WTC11 (cell line): ENCODE data around the gene RPRM. TPM values are rescaled to one million over a fixed set of nuclear protein-coding genes. Genes with fewer than 3 reads are reported as not detected.
A peak's percentile ranks its signal among the peaks of the same experiment; 100 is the strongest.

Experiments
- ATAC-seq: fragments of 200-7000 bp; cut with Tn5 transposase; 2 replicates; pipeline ENCODE4 v1.10.0; 2021; ENCODE audit warnings: mild to moderate bottlenecking, moderate library complexity
- CTCF ChIA-PET: fragments of 300-600 bp; sonication (Branson Sonifier 250); formaldehyde crosslinking; loops from one replicate; lab custom pipeline; 2021; ENCODE audit warnings: antibody characterized with exemption; lab: Charles Lee
- POLR2A ChIA-PET: fragments of 350-600 bp; sonication (Branson Sonifier 250); formaldehyde crosslinking; loops from one replicate; lab custom pipeline; 2021; ENCODE audit warnings: antibody characterized with exemption; lab: Charles Lee
- DNase-seq: peaks from one replicate; pipeline ENCODE4 v3.0.0; 2021; ENCODE audit warnings: low spot score
- H3K27ac Mint-ChIP-seq: 2 replicates; pipeline ENCODE4 v1.8.0; 2021; ENCODE audit warnings: mixed read lengths
- H3K27me3 Mint-ChIP-seq: 2 replicates; pipeline ENCODE4 v1.8.0; 2021; ENCODE audit warnings: low read depth, mild to moderate bottlenecking, moderate library complexity, mixed read lengths
- H3K36me3 Mint-ChIP-seq: 2 replicates; pipeline ENCODE4 v1.8.0; 2021; ENCODE audit warnings: mixed read lengths
- H3K4me1 Mint-ChIP-seq: 2 replicates; pipeline ENCODE4 v1.8.0; 2022; ENCODE audit warnings: mixed read lengths
- H3K4me3 Mint-ChIP-seq: 2 replicates; pipeline ENCODE4 v1.8.0; 2021; ENCODE audit warnings: mild to moderate bottlenecking, moderate library complexity, mixed read lengths
- H3K9me3 Mint-ChIP-seq: 2 replicates; pipeline ENCODE4 v1.8.0; 2021; ENCODE audit warnings: mixed read lengths
- EMX1 ChIP-seq: fragments of 250-450 bp; sonication (Bioruptor Pico); IDR thresholded peaks from 2 replicates; pipeline ENCODE4 v1.8.0; 2021; ENCODE audit warnings: mild to moderate bottlenecking
- FOXJ3 ChIP-seq: sonication (generic); formaldehyde crosslinking; IDR thresholded peaks from 2 replicates; pipeline ENCODE4 v1.9.0; 2021; ENCODE audit warnings: missing genetic modification reagents, mild to moderate bottlenecking, borderline replicate concordance
- FOXK1 ChIP-seq: sonication (generic); formaldehyde crosslinking; IDR thresholded peaks from 2 replicates; pipeline ENCODE4 v1.8.0; 2022; ENCODE audit warnings: mild to moderate bottlenecking, moderate library complexity, missing genetic modification reagents
- GRHL2 ChIP-seq: fragments of 250-450 bp; sonication (Bioruptor Pico); IDR thresholded peaks from 2 replicates; pipeline ENCODE4 v1.8.0; 2022; ENCODE audit warnings: mild to moderate bottlenecking, moderate library complexity; ENCODE audit not compliant: insufficient replicate concordance, severe bottlenecking
- HMGA2 ChIP-seq: fragments of 250-450 bp; sonication (Bioruptor Pico); IDR thresholded peaks from 2 replicates; pipeline ENCODE4 v1.4.0; 2021; ENCODE audit warnings: mild to moderate bottlenecking, moderate library complexity
- MXD4 ChIP-seq: fragments of 250-450 bp; sonication (Bioruptor Pico); IDR thresholded peaks from 2 replicates; pipeline ENCODE4 v1.8.0; 2021; ENCODE audit warnings: mild to moderate bottlenecking, moderate library complexity, borderline replicate concordance
- NFE2L1 ChIP-seq: sonication (generic); formaldehyde crosslinking; IDR thresholded peaks from 2 replicates; pipeline ENCODE4 v1.8.1; 2023; ENCODE audit warnings: missing genetic modification reagents
- PRRX2 ChIP-seq: fragments of 250-450 bp; sonication (Bioruptor Pico); IDR thresholded peaks from 2 replicates; pipeline ENCODE4 v1.8.0; 2021; ENCODE audit warnings: mild to moderate bottlenecking
- RELA ChIP-seq: sonication (generic); formaldehyde crosslinking; IDR thresholded peaks from 2 replicates; pipeline ENCODE4 v1.8.1; 2022; ENCODE audit warnings: missing genetic modification reagents, mild to moderate bottlenecking, borderline replicate concordance
- SOX15 ChIP-seq: fragments of 250-450 bp; sonication (Bioruptor Pico); IDR thresholded peaks from 2 replicates; pipeline ENCODE4 v1.9.0; 2021; ENCODE audit warnings: mild to moderate bottlenecking
- SP1 ChIP-seq: sonication (generic); formaldehyde crosslinking; conservative IDR thresholded peaks from 2 replicates; pipeline ENCODE4 v1.8.1; 2022; ENCODE audit warnings: missing genetic modification reagents
- TEAD1 ChIP-seq: sonication (generic); formaldehyde crosslinking; IDR thresholded peaks from 2 replicates; pipeline ENCODE4 v1.8.0; 2022; ENCODE audit warnings: mild to moderate bottlenecking, missing genetic modification reagents
- TP53 ChIP-seq: sonication (generic); formaldehyde crosslinking; IDR thresholded peaks from 2 replicates; pipeline ENCODE4 v1.8.1; 2023; ENCODE audit warnings: mild to moderate bottlenecking, missing genetic modification reagents
- ZNF423 ChIP-seq: fragments of 250-450 bp; sonication (Bioruptor Pico); IDR thresholded peaks from 2 replicates; pipeline ENCODE4 v2.1.2; 2022; ENCODE audit warnings: mild to moderate bottlenecking, moderate library complexity
- total RNA-seq: library from RNA; stranded (reverse); gene quantifications from 3 replicates; pipeline ENCODE4 v1.2.3, GENCODE V29; 2021
- TF ChIP-seq, protein P1 (sequence below): sonication (generic); formaldehyde crosslinking; IDR thresholded peaks from 2 replicates; pipeline ENCODE4 v1.8.1; 2023; ENCODE audit warnings: mild to moderate bottlenecking, missing genetic modification reagents, moderate library complexity
- TF ChIP-seq, protein P2 (sequence below): fragments of 250-450 bp; sonication (Bioruptor Pico); IDR thresholded peaks from 2 replicates; pipeline ENCODE4 v2.1.2; 2022; ENCODE audit warnings: mild to moderate bottlenecking, moderate library complexity
- TF ChIP-seq, protein P3 (sequence below): fragments of 200-600 bp; IDR thresholded peaks from 2 replicates; pipeline ENCODE4 v1.8.0; 2022; ENCODE audit warnings: antibody characterized with exemption
- TF ChIP-seq, protein P4 (sequence below): sonication (generic); formaldehyde crosslinking; IDR thresholded peaks from 2 replicates; pipeline ENCODE4 v1.8.0; 2022; ENCODE audit warnings: missing genetic modification reagents
- TF ChIP-seq, protein P5 (sequence below): sonication (generic); formaldehyde crosslinking; IDR thresholded peaks from 2 replicates; pipeline ENCODE4 v1.8.1; 2022; ENCODE audit warnings: mild to moderate bottlenecking, missing genetic modification reagents, moderate library complexity, borderline replicate concordance
- TF ChIP-seq, protein P6 (sequence below): sonication (generic); formaldehyde crosslinking; IDR thresholded peaks from 2 replicates; pipeline ENCODE4 v1.8.1; 2023; ENCODE audit warnings: mild to moderate bottlenecking, missing genetic modification reagents
- TF ChIP-seq, protein P7 (sequence below): sonication (generic); formaldehyde crosslinking; IDR thresholded peaks from 2 replicates; pipeline ENCODE4 v1.8.0; 2022; ENCODE audit warnings: mild to moderate bottlenecking, missing genetic modification reagents
- TF ChIP-seq, protein P8 (sequence below): sonication (generic); formaldehyde crosslinking; IDR thresholded peaks from 2 replicates; pipeline ENCODE4 v1.8.1; 2022; ENCODE audit warnings: mild to moderate bottlenecking, moderate library complexity, missing genetic modification reagents

RPRM gene
- total RNA-seq, 1 experiment from 2014 or later, result 28.1 TPM

DNA sequence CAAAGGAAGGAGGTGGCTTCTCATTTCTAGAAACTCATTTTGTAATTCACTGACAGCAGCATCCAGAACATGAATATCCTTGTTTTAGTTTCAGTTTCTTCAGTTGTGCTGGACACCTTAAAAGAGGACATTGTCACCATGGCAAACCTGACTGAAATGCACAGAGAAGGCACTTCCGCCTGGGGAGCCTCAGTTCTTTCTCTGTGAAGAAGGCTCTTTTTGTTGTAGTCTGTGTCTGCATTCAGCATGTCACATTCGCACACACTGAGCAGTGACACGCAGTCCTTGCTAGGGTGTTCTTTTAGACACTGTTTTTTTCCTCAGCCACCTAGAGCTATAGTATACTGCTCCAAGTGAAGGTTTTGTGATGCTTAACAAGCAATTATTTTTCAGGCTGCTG is 9.5 kb upstream of the RPRM start:
- ChIA-PET POLR2A (no interaction called here), CTCF (no interaction called here)
- Mint-ChIP-seq H3K4me3 (peak overlapping the region; percentile 7; the same call in 1 of the 2 replicates), H3K36me3 (no peaks in the 10 kb centered on the region), H3K27ac (no peak overlapping the region), H3K4me1 (peaks cover 33% of the 10 kb centered on the region), H3K9me3 (no peaks in the 10 kb centered on the region), H3K27me3 (peaks cover 22% of the 10 kb centered on the region)
- TF ChIP-seq, protein P1, sequence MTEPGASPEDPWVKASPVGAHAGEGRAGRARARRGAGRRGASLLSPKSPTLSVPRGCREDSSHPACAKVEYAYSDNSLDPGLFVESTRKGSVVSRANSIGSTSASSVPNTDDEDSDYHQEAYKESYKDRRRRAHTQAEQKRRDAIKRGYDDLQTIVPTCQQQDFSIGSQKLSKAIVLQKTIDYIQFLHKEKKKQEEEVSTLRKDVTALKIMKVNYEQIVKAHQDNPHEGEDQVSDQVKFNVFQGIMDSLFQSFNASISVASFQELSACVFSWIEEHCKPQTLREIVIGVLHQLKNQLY (CRISPR knock-in tag), result no peak
- TF ChIP-seq NFE2L1 (CRISPR knock-in tag) (no peak), TEAD1 (CRISPR knock-in tag) (no peak), MXD4 (CRISPR knock-in tag) (no peak), SOX15 (CRISPR knock-in tag) (no peak), TP53 (CRISPR knock-in tag) (no peak), RELA (no peak), FOXK1 (CRISPR knock-in tag) (no peak), EMX1 (no peak), ZNF423 (CRISPR knock-in tag) (no peak), GRHL2 (CRISPR knock-in tag) (no peak), HMGA2 (CRISPR knock-in tag) (no peak), FOXJ3 (no peak), SP1 (CRISPR knock-in tag) (no peak)
- TF ChIP-seq, protein P2, sequence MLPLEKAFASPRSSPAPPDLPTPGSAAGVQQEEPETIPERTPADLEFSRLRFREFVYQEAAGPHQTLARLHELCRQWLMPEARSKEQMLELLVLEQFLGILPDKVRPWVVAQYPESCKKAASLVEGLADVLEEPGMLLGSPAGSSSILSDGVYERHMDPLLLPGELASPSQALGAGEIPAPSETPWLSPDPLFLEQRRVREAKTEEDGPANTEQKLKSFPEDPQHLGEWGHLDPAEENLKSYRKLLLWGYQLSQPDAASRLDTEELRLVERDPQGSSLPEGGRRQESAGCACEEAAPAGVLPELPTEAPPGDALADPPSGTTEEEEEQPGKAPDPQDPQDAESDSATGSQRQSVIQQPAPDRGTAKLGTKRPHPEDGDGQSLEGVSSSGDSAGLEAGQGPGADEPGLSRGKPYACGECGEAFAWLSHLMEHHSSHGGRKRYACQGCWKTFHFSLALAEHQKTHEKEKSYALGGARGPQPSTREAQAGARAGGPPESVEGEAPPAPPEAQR (CRISPR knock-in tag), result no peak
- TF ChIP-seq, protein P3, sequence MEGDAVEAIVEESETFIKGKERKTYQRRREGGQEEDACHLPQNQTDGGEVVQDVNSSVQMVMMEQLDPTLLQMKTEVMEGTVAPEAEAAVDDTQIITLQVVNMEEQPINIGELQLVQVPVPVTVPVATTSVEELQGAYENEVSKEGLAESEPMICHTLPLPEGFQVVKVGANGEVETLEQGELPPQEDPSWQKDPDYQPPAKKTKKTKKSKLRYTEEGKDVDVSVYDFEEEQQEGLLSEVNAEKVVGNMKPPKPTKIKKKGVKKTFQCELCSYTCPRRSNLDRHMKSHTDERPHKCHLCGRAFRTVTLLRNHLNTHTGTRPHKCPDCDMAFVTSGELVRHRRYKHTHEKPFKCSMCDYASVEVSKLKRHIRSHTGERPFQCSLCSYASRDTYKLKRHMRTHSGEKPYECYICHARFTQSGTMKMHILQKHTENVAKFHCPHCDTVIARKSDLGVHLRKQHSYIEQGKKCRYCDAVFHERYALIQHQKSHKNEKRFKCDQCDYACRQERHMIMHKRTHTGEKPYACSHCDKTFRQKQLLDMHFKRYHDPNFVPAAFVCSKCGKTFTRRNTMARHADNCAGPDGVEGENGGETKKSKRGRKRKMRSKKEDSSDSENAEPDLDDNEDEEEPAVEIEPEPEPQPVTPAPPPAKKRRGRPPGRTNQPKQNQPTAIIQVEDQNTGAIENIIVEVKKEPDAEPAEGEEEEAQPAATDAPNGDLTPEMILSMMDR, result no peak
- DNase-seq, result no peak
- ATAC-seq, result peak; percentile 70

DNA sequence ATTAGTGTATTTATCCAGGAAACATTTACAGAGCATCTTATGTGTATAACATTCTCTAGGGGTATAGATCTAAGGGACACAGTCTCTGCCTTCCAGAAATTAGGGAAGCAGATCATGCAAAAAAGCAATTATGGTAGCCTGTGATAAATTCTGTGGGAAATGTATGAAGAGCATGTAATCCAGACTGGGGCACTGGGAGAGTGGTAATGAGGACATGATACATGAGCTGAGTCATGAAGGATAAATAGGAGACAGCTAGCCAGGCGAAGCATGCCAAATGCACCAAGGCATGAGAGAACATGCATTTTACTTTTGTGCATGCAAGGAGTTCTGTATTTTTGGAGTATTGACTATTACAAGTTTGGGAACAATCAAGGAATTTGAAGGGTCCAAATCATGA is 8.9 kb upstream of the RPRM start:
- Mint-ChIP-seq H3K27ac (no peak overlapping the region), H3K36me3 (no peaks in the 10 kb centered on the region), H3K4me3 (no peak overlapping the region; the same call in 1 of the 2 replicates), H3K27me3 (peaks cover 22% of the 10 kb centered on the region), H3K9me3 (no peaks in the 10 kb centered on the region), H3K4me1 (peaks cover 33% of the 10 kb centered on the region)
- no peak for DNase-seq
- ATAC-seq, result peak; percentile 25
- CTCF ChIA-PET, result no interaction called here
- POLR2A ChIA-PET, result no interaction called here
- TF ChIP-seq PRRX2 (CRISPR knock-in tag), result no peak
- TF ChIP-seq, protein P4, sequence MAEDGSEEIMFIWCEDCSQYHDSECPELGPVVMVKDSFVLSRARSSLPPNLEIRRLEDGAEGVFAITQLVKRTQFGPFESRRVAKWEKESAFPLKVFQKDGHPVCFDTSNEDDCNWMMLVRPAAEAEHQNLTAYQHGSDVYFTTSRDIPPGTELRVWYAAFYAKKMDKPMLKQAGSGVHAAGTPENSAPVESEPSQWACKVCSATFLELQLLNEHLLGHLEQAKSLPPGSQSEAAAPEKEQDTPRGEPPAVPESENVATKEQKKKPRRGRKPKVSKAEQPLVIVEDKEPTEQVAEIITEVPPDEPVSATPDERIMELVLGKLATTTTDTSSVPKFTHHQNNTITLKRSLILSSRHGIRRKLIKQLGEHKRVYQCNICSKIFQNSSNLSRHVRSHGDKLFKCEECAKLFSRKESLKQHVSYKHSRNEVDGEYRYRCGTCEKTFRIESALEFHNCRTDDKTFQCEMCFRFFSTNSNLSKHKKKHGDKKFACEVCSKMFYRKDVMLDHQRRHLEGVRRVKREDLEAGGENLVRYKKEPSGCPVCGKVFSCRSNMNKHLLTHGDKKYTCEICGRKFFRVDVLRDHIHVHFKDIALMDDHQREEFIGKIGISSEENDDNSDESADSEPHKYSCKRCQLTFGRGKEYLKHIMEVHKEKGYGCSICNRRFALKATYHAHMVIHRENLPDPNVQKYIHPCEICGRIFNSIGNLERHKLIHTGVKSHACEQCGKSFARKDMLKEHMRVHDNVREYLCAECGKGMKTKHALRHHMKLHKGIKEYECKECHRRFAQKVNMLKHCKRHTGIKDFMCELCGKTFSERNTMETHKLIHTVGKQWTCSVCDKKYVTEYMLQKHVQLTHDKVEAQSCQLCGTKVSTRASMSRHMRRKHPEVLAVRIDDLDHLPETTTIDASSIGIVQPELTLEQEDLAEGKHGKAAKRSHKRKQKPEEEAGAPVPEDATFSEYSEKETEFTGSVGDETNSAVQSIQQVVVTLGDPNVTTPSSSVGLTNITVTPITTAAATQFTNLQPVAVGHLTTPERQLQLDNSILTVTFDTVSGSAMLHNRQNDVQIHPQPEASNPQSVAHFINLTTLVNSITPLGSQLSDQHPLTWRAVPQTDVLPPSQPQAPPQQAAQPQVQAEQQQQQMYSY (CRISPR knock-in tag), result no peak
- TF ChIP-seq, protein P5, sequence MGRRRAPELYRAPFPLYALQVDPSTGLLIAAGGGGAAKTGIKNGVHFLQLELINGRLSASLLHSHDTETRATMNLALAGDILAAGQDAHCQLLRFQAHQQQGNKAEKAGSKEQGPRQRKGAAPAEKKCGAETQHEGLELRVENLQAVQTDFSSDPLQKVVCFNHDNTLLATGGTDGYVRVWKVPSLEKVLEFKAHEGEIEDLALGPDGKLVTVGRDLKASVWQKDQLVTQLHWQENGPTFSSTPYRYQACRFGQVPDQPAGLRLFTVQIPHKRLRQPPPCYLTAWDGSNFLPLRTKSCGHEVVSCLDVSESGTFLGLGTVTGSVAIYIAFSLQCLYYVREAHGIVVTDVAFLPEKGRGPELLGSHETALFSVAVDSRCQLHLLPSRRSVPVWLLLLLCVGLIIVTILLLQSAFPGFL (CRISPR knock-in tag), result no peak
- TF ChIP-seq, protein P6, sequence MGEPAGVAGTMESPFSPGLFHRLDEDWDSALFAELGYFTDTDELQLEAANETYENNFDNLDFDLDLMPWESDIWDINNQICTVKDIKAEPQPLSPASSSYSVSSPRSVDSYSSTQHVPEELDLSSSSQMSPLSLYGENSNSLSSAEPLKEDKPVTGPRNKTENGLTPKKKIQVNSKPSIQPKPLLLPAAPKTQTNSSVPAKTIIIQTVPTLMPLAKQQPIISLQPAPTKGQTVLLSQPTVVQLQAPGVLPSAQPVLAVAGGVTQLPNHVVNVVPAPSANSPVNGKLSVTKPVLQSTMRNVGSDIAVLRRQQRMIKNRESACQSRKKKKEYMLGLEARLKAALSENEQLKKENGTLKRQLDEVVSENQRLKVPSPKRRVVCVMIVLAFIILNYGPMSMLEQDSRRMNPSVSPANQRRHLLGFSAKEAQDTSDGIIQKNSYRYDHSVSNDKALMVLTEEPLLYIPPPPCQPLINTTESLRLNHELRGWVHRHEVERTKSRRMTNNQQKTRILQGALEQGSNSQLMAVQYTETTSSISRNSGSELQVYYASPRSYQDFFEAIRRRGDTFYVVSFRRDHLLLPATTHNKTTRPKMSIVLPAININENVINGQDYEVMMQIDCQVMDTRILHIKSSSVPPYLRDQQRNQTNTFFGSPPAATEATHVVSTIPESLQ (CRISPR knock-in tag), result no peak
- TF ChIP-seq, protein P7, sequence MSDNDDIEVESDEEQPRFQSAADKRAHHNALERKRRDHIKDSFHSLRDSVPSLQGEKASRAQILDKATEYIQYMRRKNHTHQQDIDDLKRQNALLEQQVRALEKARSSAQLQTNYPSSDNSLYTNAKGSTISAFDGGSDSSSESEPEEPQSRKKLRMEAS (CRISPR knock-in tag), result no peak
- TF ChIP-seq, protein P8, sequence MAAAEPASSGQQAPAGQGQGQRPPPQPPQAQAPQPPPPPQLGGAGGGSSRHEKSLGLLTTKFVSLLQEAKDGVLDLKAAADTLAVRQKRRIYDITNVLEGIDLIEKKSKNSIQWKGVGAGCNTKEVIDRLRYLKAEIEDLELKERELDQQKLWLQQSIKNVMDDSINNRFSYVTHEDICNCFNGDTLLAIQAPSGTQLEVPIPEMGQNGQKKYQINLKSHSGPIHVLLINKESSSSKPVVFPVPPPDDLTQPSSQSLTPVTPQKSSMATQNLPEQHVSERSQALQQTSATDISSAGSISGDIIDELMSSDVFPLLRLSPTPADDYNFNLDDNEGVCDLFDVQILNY (CRISPR knock-in tag), result no peak
